WERI-Rb-1 (cell line): Measurements from ENCODE around the gene BFAR.

Experiments used
- DNase-seq: peaks from one replicate; pipeline ENCODE4 v3.0.0-alpha.2; 2020
- H3K27ac ChIP-seq: fragments of 250-450 bp; sonication (Bioruptor Pico); 2 replicates; pipeline ENCODE4 v1.5.1; 2020; ENCODE audit warnings: mild to moderate bottlenecking, moderate library complexity
- H3K27me3 ChIP-seq: fragments of 250-450 bp; sonication (Bioruptor Pico); 2 replicates; pipeline ENCODE4 v1.5.1; 2021; ENCODE audit warnings: mild to moderate bottlenecking, low read depth, moderate library complexity; ENCODE audit not compliant: insufficient read depth, severe bottlenecking
- H3K36me3 ChIP-seq: fragments of 250-450 bp; sonication (Bioruptor Pico); 2 replicates; pipeline ENCODE4 v1.5.1; 2020; ENCODE audit warnings: mild to moderate bottlenecking, moderate library complexity
- H3K4me3 ChIP-seq: 2 replicates; pipeline ENCODE4 v1.5.1; 2011; ENCODE audit warnings: low read depth, mild to moderate bottlenecking, control low read depth, low read length
- H3K9me3 ChIP-seq: fragments of 250-450 bp; sonication (Bioruptor Pico); 2 replicates; pipeline ENCODE4 v1.5.1; 2021; ENCODE audit warnings: mild to moderate bottlenecking, moderate library complexity; ENCODE audit not compliant: severe bottlenecking
- CTCF ChIP-seq: IDR thresholded peaks from 2 replicates; pipeline ENCODE4 v1.5.1; 2011; ENCODE audit warnings: low read depth, mild to moderate bottlenecking, control low read depth, inconsistent platforms, low read length

The BFAR gene

DNA sequence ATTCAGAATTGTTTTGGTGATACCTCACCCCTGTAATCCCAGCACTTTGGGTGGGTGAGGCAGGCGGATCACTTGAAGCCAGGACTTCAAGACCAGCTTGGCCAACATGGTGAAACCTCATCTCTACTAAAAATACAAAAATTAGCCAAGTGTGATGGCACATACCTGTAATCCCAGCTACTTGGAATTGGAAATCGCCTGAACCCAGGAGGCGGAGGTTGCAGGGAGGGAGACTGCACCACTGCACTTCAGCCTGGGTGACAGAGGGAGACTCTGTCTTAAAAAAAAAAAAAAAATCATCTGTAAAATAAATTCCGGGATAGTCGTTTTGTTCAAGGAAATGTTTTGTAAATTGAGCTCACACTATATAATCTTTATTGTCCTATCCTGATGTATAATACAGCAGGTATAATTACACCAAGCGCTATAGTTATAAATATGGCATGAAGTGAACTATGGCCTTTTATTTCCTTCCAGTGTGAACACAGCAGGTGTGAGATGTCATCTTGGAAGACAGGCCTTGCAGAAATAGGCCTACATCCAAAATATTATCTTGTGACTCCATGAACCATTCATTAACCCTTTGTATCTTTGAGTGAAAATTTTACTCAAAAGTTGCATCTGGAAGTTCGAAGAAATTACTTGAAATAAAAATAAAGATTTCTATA lies 35.9 kb downstream of the BFAR start:
- no peak for DNase-seq
- H3K27me3 ChIP-seq, result no peaks in the 10 kb centered on the region
- H3K9me3 ChIP-seq, result no peaks in the 10 kb centered on the region
- no peak overlapping the region for H3K4me3 ChIP-seq
- H3K27ac ChIP-seq, result no peak overlapping the region
- no peak for TF ChIP-seq CTCF
- H3K36me3 ChIP-seq, result peaks cover 49% of the 10 kb centered on the region

DNA sequence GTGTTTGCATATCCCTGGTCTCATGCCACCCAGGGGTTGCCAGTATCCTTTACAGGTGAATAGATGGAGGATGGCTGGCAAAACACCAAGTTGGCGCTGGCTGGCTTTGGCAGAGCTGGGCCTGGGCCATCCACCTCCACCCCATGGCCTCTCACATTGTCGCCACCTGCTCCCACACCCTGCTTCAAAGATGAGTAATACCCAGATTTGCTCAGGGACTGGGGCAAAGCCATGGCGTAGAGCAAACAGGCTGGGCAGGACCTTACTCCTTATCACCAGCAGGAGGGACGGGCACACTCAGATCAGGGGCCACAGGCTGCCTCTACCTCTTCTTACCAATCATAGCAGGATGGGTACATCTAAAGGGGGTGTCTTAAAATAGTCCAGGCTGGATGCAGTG lies 37.0 kb downstream of the BFAR start:
- TF ChIP-seq CTCF, result no peak
- Histone ChIP-seq H3K36me3 (peaks cover 39% of the 10 kb centered on the region), H3K4me3 (no peak overlapping the region), H3K27me3 (no peaks in the 10 kb centered on the region), H3K27ac (no peak overlapping the region), H3K9me3 (no peaks in the 10 kb centered on the region)
- no peak for DNase-seq

GRCh38 chr16:14672403-14672971 lies 39.7 kb downstream of the BFAR start:
- Histone ChIP-seq H3K9me3 (no peaks in the 10 kb centered on the region), H3K4me3 (no peak overlapping the region), H3K27me3 (no peaks in the 10 kb centered on the region), H3K27ac (no peak overlapping the region), H3K36me3 (peaks cover 13% of the 10 kb centered on the region)
- DNase-seq, result no peak
- TF ChIP-seq CTCF, result no peak

DNA sequence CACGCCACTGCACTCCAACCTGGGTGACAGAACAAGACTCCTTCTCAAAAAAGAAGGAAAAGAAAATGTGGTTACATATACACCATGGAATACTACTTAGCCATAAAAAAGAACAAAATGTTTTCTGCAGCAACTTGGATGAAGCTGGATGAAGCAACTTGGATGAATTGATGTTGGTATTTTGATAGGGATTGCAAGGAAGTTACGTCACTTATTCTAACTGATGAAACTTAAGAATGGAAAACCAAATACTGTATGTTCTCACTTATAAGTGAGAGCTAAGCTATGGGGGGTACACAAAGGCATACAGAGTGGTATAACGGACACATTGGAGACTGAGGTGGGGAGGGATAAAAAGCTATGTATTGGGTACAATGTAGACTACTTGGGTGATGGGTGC lies 43.9 kb downstream of the BFAR start:
- no peak overlapping the region for H3K4me3 ChIP-seq
- no peak for DNase-seq
- no peak overlapping the region for H3K27ac ChIP-seq
- no peaks in the 10 kb centered on the region for H3K9me3 ChIP-seq
- no peaks in the 10 kb centered on the region for H3K27me3 ChIP-seq
- no peak for TF ChIP-seq CTCF
- no peaks in the 10 kb centered on the region for H3K36me3 ChIP-seq

DNA sequence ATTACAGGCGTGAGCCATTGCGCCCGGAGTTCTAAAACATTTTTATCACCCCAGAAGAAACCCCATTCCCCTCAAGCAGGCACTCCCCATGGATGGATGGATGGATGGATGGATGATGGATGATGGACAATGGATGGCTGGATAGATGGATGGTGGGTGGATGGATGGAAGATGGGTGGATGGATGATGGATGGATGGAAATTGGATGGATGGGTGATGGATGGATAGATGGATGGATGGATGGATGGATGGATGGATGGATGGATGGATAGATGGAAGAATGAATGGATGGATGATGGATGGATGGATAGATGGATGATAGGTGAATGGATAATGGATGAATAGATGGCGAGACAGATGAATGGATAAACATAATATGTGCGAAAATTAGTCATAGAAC lies 44.9 kb downstream of the BFAR start:
- Histone ChIP-seq H3K36me3 (no peaks in the 10 kb centered on the region), H3K4me3 (no peak overlapping the region), H3K27ac (no peak overlapping the region), H3K27me3 (no peaks in the 10 kb centered on the region), H3K9me3 (no peaks in the 10 kb centered on the region)
- no peak for TF ChIP-seq CTCF
- no peak for DNase-seq
